Mesenchymal stem cell (in vitro differentiated cells and primary cell): Measurements from ENCODE around the gene ZNF285.
"Not testable (repeated sequence)": the region's sequence is repeated elsewhere in the genome, so short reads cannot be mapped to it uniquely, and the experiment has no call there.

ENCODE experiments used
- DNase-seq: peaks from one replicate; pipeline ENCODE4 v3.0.0-alpha.2; 2013
- H2AFZ ChIP-seq: one replicate; pipeline ENCODE4 v1.6.1; 2013; ENCODE audit warnings: low read depth, mild to moderate bottlenecking, control low read depth, inconsistent platforms, low read length, moderate library complexity
- H2AK5ac ChIP-seq: 2 replicates; pipeline ENCODE4 v1.6.1; 2013; ENCODE audit warnings: low read length, moderate library complexity, mild to moderate bottlenecking, inconsistent platforms; ENCODE audit not compliant: severe bottlenecking
- H2BK120ac ChIP-seq: one replicate; pipeline ENCODE4 v1.6.1; 2013; ENCODE audit warnings: low read depth, mild to moderate bottlenecking, inconsistent platforms, low read length, moderate library complexity
- H2BK12ac ChIP-seq, 2 experiments: one replicate each; pipeline ENCODE4 v1.6.1; 2013; ENCODE audit warnings: inconsistent platforms in 2 of 2, low read length in 2 of 2, mild to moderate bottlenecking in 2 of 2, moderate library complexity in 2 of 2, control low read depth in 1 of 2
- H2BK15ac ChIP-seq: one replicate; pipeline ENCODE4 v1.6.1; 2013; ENCODE audit warnings: mild to moderate bottlenecking, low read depth, inconsistent platforms; ENCODE audit not compliant: poor library complexity, severe bottlenecking
- H2BK5ac ChIP-seq: 2 replicates; pipeline ENCODE4 v1.6.1; 2013; ENCODE audit warnings: low read depth, mild to moderate bottlenecking, low read length, control low read depth, inconsistent platforms; ENCODE audit not compliant: poor library complexity, severe bottlenecking
- H3K14ac ChIP-seq, 2 experiments: one replicate each; pipeline ENCODE4 v1.6.1; 2013; ENCODE audit warnings: inconsistent platforms in 2 of 2, low read length in 2 of 2, control low read depth in 1 of 2, mild to moderate bottlenecking in 1 of 2, moderate library complexity in 1 of 2
- H3K18ac ChIP-seq, 2 experiments: one replicate each; pipeline ENCODE4 v1.6.1; 2013; ENCODE audit warnings: inconsistent platforms in 2 of 2, low read length in 2 of 2, control low read depth in 1 of 2, low read depth in 1 of 2, mild to moderate bottlenecking in 1 of 2
- H3K23ac ChIP-seq, 2 experiments: one replicate each; pipeline ENCODE4 v1.6.1; 2013; ENCODE audit warnings: inconsistent platforms in 2 of 2, low read length in 2 of 2, mild to moderate bottlenecking in 2 of 2, moderate library complexity in 2 of 2, control low read depth in 1 of 2
- H3K27ac ChIP-seq: 2 replicates; pipeline ENCODE4 v1.5.1; 2013; ENCODE audit warnings: mild to moderate bottlenecking, moderate library complexity, low read length, control low read depth, inconsistent platforms; ENCODE audit not compliant: poor library complexity, severe bottlenecking
- H3K27me3 ChIP-seq, 2 experiments: 2 replicates each; pipeline versions ENCODE4 v1.6.1 to v1.7.0; 2013; ENCODE audit warnings: low read length in 2 of 2, mild to moderate bottlenecking in 2 of 2, moderate library complexity in 2 of 2, control low read depth in 1 of 2, inconsistent platforms in 1 of 2; ENCODE audit not compliant: control insufficient read depth in 1 of 2, insufficient read depth in 1 of 2
- H3K36me3 ChIP-seq, 2 experiments: 2 replicates each; pipeline versions ENCODE4 v1.6.1 to v1.7.0; 2013; ENCODE audit warnings: low read length in 2 of 2, control low read depth in 1 of 2, inconsistent platforms in 1 of 2, low read depth in 1 of 2, mild to moderate bottlenecking in 1 of 2; ENCODE audit not compliant: insufficient read depth in 2 of 2, control insufficient read depth in 1 of 2
- H3K4ac ChIP-seq, 2 experiments: one replicate each; pipeline ENCODE4 v1.6.1; 2013; ENCODE audit warnings: inconsistent platforms in 2 of 2, low read length in 2 of 2, mild to moderate bottlenecking in 2 of 2, moderate library complexity in 2 of 2, control low read depth in 1 of 2, low read depth in 1 of 2
- H3K4me1 ChIP-seq: 2 replicates; pipeline ENCODE4 v1.6.1; 2013; ENCODE audit warnings: low read depth, low read length, control low read depth; ENCODE audit not compliant: control insufficient read depth, insufficient read depth
- H3K4me2 ChIP-seq: 2 replicates; pipeline ENCODE4 v1.6.1; 2013; ENCODE audit warnings: low read length, mild to moderate bottlenecking, inconsistent platforms; ENCODE audit not compliant: poor library complexity, severe bottlenecking
- H3K4me3 ChIP-seq, 2 experiments: 2 replicates each; pipeline versions ENCODE4 v1.5.1 to v1.7.0; 2013; ENCODE audit warnings: low read length in 2 of 2, mild to moderate bottlenecking in 2 of 2, control low read depth in 1 of 2, low read depth in 1 of 2; ENCODE audit not compliant: insufficient read depth in 1 of 2
- H3K79me1 ChIP-seq: replicated peaks from 2 replicates; pipeline ENCODE4 v1.6.1; 2013; ENCODE audit warnings: mild to moderate bottlenecking, control low read depth, low read length, inconsistent platforms; ENCODE audit not compliant: poor library complexity, severe bottlenecking
- H3K9ac ChIP-seq: 2 replicates; pipeline ENCODE4 v1.7.0; 2013; ENCODE audit warnings: mild to moderate bottlenecking, low read length, moderate library complexity
- H3K9me3 ChIP-seq: 2 replicates; pipeline ENCODE4 v1.7.0; 2013; ENCODE audit warnings: mild to moderate bottlenecking, low read length; ENCODE audit not compliant: control insufficient read depth
- H4K8ac ChIP-seq: one replicate; pipeline ENCODE4 v1.6.1; 2013; ENCODE audit warnings: inconsistent platforms, mild to moderate bottlenecking, low read length, moderate library complexity
- H4K91ac ChIP-seq: one replicate; pipeline ENCODE4 v1.6.1; 2013; ENCODE audit warnings: mild to moderate bottlenecking, low read length, inconsistent platforms
- WGBS: methylation state at CpG from one replicate; pipeline ENCODE4 v1.1.7; 2013; ENCODE audit warnings: mixed read lengths; 5-methylcytosine and 5-hydroxymethylcytosine counted together

Gene ZNF285

DNA sequence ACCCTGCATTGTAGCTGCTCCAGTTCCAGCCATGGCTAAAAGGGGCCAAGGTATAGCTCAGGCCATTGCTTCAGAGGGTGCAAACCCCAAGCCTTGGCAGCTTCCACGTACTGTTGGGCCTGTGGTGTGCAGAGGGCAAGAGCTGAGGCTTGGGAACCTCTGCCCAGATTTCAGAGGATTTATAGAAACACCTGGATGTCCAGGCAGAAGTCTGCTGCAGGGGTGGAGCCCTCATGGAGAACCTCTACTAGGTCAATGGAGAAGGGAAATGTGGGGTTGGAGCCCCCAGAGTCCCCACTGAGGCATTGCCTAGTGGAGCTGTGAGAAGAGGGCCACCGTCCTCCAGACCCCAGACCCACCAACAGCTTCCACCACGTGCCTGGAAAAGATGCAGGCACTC lies 66.8 kb downstream of the ZNF285 start:
- not testable (repeated sequence) for H3K9ac ChIP-seq, H3K23ac ChIP-seq, H2BK120ac ChIP-seq, H3K27ac ChIP-seq, H3K4ac ChIP-seq, H3K4me2 ChIP-seq, H3K4me3 ChIP-seq, H2AFZ ChIP-seq, H3K27me3 ChIP-seq, H4K8ac ChIP-seq, H4K91ac ChIP-seq, H3K14ac ChIP-seq, H2BK5ac ChIP-seq, H2BK15ac ChIP-seq, H3K4me1 ChIP-seq, H2BK12ac ChIP-seq, H2AK5ac ChIP-seq, DNase-seq, H3K18ac ChIP-seq
- H3K79me1 ChIP-seq: peaks cover 12% of the 10 kb centered on the region
- H3K9me3 ChIP-seq: peaks cover 94% of the 10 kb centered on the region
- H3K36me3 ChIP-seq: peaks cover 37 to 96% of the 10 kb centered on the region in 2 experiments
- 70% methylated on average over 3 of the region's 3 CpGs for WGBS
